HG02571 (cell line): ENCODE data around the gene MGMT.

ENCODE experiments used
- ATAC-seq: cut with Tn5 transposase; IDR thresholded peaks from one replicate; pipeline ENCODE4 v1.9.1; 2021; ENCODE audit warnings: mild to moderate bottlenecking, moderate library complexity; ENCODE audit not compliant: unreplicated experiment

Gene MGMT

GRCh38 chr10:129538236-129538635 lies 71.2 kb downstream of the MGMT start:
- no peak for ATAC-seq

- ATAC-seq, result no peak
Measured at GRCh38 chr10:129541200-129541599, 74.2 kb downstream of the MGMT start.

GRCh38 chr10:129541748-129542487 lies 74.9 kb downstream of the MGMT start:
- no peak for ATAC-seq

DNA sequence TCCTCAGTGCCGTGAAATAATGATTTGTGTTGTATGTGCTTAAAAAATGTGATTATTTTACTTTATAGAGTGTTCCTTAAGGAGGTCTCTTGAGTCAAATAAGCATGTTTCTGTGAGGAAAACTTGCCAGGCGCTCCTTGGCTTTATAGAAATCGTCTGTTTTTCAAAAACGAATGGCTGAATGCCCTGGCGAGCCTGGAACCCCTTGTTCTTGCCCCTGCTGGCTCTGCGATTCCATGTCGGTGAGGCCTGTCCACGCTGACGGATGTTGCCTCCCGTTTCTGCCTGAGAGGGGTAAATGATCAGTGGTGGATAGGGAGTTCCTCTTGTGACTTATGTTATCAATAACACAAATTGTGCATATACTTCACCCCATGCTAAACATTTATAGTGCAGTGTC lies 75.5 kb downstream of the MGMT start:
- ATAC-seq, result no peak

- no peak for ATAC-seq
Measured at GRCh38 chr10:129544205-129545202, 77.5 kb downstream of the MGMT start.

- no peak for ATAC-seq
Measured at GRCh38 chr10:129545261-129545660, 78.2 kb downstream of the MGMT start.

DNA sequence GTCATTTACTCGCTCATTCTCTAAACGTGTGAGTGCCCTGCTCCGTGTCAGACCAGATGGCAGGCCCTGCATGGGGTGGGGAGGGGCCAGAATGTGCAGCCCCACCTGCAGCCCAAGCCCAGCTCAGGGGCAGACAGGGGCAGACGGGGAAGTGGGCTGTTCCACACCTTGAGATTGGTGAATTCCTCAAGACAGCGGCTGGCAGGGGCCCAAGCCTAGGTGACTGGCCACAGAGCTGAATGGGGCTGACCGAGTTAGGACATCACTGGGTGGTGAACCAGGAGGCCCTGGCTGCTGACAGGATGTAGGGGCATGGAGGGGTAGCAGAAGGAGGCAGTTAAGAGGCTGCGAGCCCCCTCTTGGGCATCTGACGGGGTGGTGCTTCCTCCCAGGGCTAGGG lies 79.1 kb downstream of the MGMT start:
- ATAC-seq, result no peak

GRCh38 chr10:129547608-129548007 lies 80.6 kb downstream of the MGMT start:
- no peak for ATAC-seq

- no peak for ATAC-seq
Measured at GRCh38 chr10:129548600-129548999, 81.6 kb downstream of the MGMT start.

- no peak for ATAC-seq
Measured at GRCh38 chr10:129550076-129550475, 83.0 kb downstream of the MGMT start.

DNA sequence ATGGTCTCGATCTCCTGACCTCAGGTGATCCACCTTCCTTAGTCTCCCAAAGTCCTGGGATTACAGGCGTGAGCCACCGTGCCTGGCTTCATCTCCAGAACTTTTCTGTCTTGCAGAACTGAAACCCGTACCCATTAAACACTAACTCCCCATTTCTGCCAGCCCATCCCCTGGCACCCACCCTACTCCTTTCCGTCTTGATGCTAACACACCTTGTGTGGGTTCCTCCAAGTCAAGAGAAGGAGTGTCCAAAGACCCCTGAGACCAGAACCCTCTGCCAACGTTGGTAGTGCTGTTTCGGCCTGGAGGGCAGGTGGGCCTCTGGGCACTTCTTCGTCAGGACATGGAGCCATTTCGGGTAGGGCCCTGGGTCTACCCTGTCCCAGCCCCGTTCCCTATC lies 83.6 kb downstream of the MGMT start:
- no peak for ATAC-seq

- peak; percentile 84 for ATAC-seq
Measured at GRCh38 chr10:129552119-129552518, 85.1 kb downstream of the MGMT start.

- ATAC-seq, result no peak
Measured at GRCh38 chr10:129553928-129554327, 86.9 kb downstream of the MGMT start.

- ATAC-seq, result no peak
Measured at GRCh38 chr10:129556316-129556715, 89.3 kb downstream of the MGMT start.

GRCh38 chr10:129560361-129560760 lies 93.3 kb downstream of the MGMT start:
- no peak for ATAC-seq

DNA sequence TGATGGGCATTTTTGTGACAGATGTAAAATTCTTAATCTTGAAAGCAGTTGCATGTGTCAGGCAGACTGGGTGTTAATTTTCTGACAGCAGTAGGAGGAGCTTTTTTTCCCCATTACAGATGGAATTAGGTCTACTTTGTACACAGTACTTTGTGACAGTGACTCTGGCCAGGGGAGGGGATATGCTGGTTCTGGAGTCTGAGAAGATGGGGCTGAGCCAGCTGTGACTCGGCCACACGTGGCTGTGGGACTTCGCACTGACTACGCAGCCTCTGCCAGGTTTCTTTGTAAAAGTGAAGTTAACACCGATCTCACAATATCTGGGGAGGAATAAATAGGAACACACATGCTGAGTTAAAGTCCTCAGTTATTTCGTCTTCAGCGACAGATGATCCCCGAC lies 95.4 kb downstream of the MGMT start:
- ATAC-seq, result no peak

DNA sequence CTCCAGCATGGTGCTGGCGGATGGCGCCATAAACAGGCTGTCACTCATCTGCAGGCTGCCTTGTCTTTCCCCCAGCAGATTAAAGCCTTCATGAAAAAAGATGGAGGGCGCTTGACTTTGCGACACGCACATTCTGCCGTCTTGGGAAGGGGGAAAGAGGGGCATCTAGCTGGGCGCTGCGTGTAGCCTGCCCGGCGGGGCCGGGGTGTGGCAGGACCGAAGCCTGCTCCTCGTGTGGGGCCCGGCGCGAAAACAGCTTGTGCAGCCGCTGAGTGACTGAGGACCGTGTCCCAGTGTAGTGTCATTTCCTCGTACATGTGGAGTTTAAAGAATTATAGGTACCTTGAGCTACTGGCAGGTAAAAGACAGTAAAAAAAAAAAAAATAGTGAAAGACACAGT lies 97.9 kb downstream of the MGMT start:
- ATAC-seq, result no peak

GRCh38 chr10:129568583-129569344 lies 101.7 kb downstream of the MGMT start:
- no peak for ATAC-seq

DNA sequence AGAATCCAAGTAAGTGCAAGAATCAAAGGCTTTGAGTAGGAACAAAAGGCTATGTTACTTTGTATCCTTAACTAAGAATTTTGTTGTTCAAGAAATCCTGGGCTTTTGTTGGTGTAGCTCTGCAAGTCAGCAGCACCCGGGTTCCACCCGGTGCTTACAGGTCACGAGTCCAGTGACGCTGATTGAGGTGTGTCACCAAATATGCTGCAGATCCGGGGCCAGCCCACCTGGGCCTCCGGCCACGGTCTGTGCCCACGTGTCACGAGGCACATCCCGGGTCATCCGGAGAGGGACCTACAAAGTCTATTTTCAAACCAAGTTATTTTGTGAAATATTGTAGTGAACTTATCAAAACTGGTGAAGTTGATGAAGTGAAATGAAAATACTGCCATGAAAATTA lies 103.1 kb downstream of the MGMT start:
- ATAC-seq, result no peak

DNA sequence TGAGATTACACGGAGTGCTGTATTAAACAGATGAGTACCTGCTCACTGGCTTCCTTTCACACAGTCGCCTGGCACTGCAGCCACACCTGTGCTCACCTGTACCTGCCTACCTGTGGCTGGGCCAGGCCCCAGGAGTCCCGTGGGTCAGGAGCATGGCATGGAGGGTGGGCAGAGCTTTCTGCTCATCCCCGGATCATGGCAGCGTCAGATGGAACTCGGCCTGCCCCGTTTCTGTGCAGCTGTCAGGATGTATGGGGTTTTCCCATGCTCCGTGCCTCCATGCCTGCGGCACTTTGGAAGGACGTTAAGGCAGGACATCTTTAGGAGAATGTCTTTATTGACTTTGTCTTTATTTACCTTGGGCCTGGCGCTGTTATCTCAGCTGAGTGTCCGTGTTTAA lies 112.2 kb downstream of the MGMT start:
- ATAC-seq, result no peak

DNA sequence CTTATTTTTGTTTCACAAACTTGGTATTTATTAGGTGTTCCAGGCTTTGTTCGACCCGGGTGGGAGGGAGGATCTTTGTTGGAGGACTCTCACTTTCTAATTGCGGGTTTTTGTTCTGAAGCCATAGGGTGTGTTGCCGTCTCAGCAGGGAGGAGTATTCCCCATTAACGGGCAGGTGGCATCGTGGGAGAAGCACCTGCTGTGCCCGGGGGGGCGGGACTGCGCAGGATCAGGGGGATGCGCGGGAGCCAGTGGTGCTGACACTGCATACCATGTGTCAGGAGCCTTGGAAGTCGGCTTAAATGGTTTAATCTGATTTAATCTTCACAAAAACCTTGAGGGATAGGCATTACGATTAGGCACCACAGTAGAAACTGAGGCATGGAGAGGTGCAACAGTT lies 113.0 kb downstream of the MGMT start:
- no peak for ATAC-seq
